AG09319 (cell line): ENCODE data around the gene TMIGD3.

Experiments used
- DNase-seq: peaks from one replicate; pipeline ENCODE4 v3.0.0-alpha.2; 2010; ENCODE audit warnings: low read depth; ENCODE audit errors: extremely low read depth
- CTCF ChIP-seq: IDR thresholded peaks from 2 replicates; pipeline ENCODE4 v1.5.1; 2011; ENCODE audit warnings: low read depth, mild to moderate bottlenecking, inconsistent platforms, low read length, moderate library complexity

TMIGD3 gene

GRCh38 chr1:111483876-111484275 lies 19.6 kb downstream of the TMIGD3 start:
- no peak for TF ChIP-seq CTCF
- DNase-seq = no peak

- TF ChIP-seq CTCF = no peak
- DNase-seq = no peak
Observed at GRCh38 chr1:111483166-111483565, 20.3 kb downstream of the TMIGD3 start.

- peak; percentile 36 for DNase-seq
Observed at GRCh38 chr1:111481387-111482221, 21.8 kb downstream of the TMIGD3 start.

GRCh38 chr1:111480674-111481073 lies 22.8 kb downstream of the TMIGD3 start:
- no peak for TF ChIP-seq CTCF
- DNase-seq = no peak

More at GRCh38 chr1:111481387-111482221, 21.8 kb downstream of the TMIGD3 start:
- TF ChIP-seq CTCF = peak; percentile 88

GRCh38 chr1:111476761-111477309 lies 26.6 kb downstream of the TMIGD3 start:
- no peak for TF ChIP-seq CTCF
- no peak for DNase-seq

- no peak for TF ChIP-seq CTCF
- DNase-seq = no peak
Observed at GRCh38 chr1:111476214-111476613, 27.2 kb downstream of the TMIGD3 start.

GRCh38 chr1:111475701-111476100 lies 27.7 kb downstream of the TMIGD3 start:
- DNase-seq = no peak
- TF ChIP-seq CTCF = no peak
